CD4-positive, CD25-positive, alpha-beta regulatory T cell (primary cell): ENCODE results near the gene AOAH. TPM values are rescaled to one million over a fixed set of nuclear protein-coding genes. Genes with fewer than 3 reads are reported as not detected.

Experiments used
- ATAC-seq, 2 donors: fragments of 150-1000 bp; cut with Tn5 transposase; one replicate each; pipeline ENCODE4 v1.10.0; 2021; ENCODE audit warnings: low read depth in 2 of 2, moderate number of reproducible peaks in 2 of 2, moderate library complexity in 1 of 2
- DNase-seq, 3 donors: peaks; one replicate each; pipeline versions ENCODE4 v3.0.0 to v3.0.0-alpha.2; 2012 to 2022; ENCODE audit warnings: mixed read lengths in 1 of 3
- H3K27ac ChIP-seq: one replicate; pipeline ENCODE4 v1.7.0; 2013; ENCODE audit warnings: mild to moderate bottlenecking, low read length; ENCODE audit not compliant: insufficient read depth, poor library complexity, severe bottlenecking
- H3K27me3 ChIP-seq: one replicate; pipeline ENCODE4 v1.7.0; 2013; ENCODE audit warnings: low read length; ENCODE audit not compliant: control insufficient read depth, insufficient read depth
- H3K36me3 ChIP-seq: one replicate; pipeline ENCODE4 v1.7.0; 2013; ENCODE audit warnings: mild to moderate bottlenecking, low read length, moderate library complexity; ENCODE audit not compliant: control insufficient read depth, insufficient read depth
- H3K4me1 ChIP-seq: 2 replicates; pipeline ENCODE4 v1.7.0; 2013; ENCODE audit warnings: mild to moderate bottlenecking, low read length; ENCODE audit not compliant: insufficient read depth, control insufficient read depth, poor library complexity, severe bottlenecking
- H3K4me3 ChIP-seq: one replicate; pipeline ENCODE4 v1.7.0; 2013; ENCODE audit warnings: low read depth, mild to moderate bottlenecking, low read length, moderate library complexity
- H3K9me3 ChIP-seq, 2 experiments: 1 replicate in 1 of 2; 2 replicates in 1 of 2; pipeline ENCODE4 v1.7.0; 2013; ENCODE audit warnings: low read length in 2 of 2, mild to moderate bottlenecking in 1 of 2, moderate library complexity in 1 of 2; ENCODE audit not compliant: control insufficient read depth in 2 of 2
- H3K27ac Mint-ChIP-seq, 3 donors: one replicate each; pipeline ENCODE4 v1.8.0; 2020 to 2022; ENCODE audit warnings: mild to moderate bottlenecking in 3 of 3, mixed read lengths in 3 of 3, moderate library complexity in 2 of 3
- H3K27me3 Mint-ChIP-seq: one replicate; pipeline ENCODE4 v1.8.0; 2022; ENCODE audit warnings: mild to moderate bottlenecking, mixed read lengths
- H3K36me3 Mint-ChIP-seq: one replicate; pipeline ENCODE4 v1.8.0; 2020; ENCODE audit warnings: mixed read lengths
- H3K4me1 Mint-ChIP-seq, 4 donors: one replicate each; pipeline ENCODE4 v1.8.0; 2020 to 2022; ENCODE audit warnings: mixed read lengths in 4 of 4, mild to moderate bottlenecking in 1 of 4
- H3K4me3 Mint-ChIP-seq, 4 donors: one replicate each; pipeline ENCODE4 v1.8.0; 2020 to 2022; ENCODE audit warnings: mild to moderate bottlenecking in 4 of 4, mixed read lengths in 4 of 4, moderate library complexity in 3 of 4
- H3K9me3 Mint-ChIP-seq, 7 donors: one replicate each; pipeline ENCODE4 v1.8.0; 2020 to 2022; ENCODE audit warnings: mixed read lengths in 7 of 7, mild to moderate bottlenecking in 3 of 7, moderate library complexity in 2 of 7
- polyA plus RNA-seq, 4 donors: library from polyadenylated mRNA; unstranded; fragments of 300-500 nt; fragmentation: Illumina TruSeq; gene quantifications; one replicate each; pipeline ENCODE4 v1.2.3, GENCODE V29; 2021
- total RNA-seq: library from RNA; stranded (reverse); gene quantifications from one replicate; pipeline ENCODE4 v1.2.3, GENCODE V29; 2022

Gene AOAH
- total and polyA plus RNA-seq, 5 donors from 2014 or later = 0.46 to 5.7 (median 1.5) TPM

DNA sequence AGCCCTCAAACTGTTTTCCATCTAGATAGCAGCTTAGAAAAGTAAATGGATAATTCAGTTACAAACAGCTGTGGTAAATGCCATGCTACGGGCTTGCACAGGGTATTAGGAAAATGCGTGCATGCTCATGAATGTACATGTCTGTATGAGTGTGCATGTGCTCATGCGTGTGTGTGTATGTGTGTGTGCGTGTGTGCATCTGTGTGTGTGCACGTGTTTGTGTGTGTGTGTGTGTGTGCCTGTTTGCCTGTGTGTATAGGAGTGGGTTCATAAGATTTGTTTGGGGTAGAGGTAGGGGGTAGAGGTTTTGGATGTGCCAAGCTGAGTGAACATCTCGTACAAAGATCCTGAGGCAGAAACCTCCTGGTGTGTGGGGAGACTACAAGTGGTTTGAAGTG lies 52.9 kb downstream of the AOAH start:
- H3K36me3 ChIP-seq = no peaks in the 10 kb centered on the region
- no peaks in the 10 kb centered on the region for H3K4me1 ChIP-seq
- no peak overlapping the region for H3K27ac ChIP-seq
- Mint-ChIP-seq H3K9me3 (no peaks in the 10 kb centered on the region), H3K36me3 (no peaks in the 10 kb centered on the region), H3K27me3 (peaks cover 4% of the 10 kb centered on the region), H3K4me3 (no peak overlapping the region), H3K27ac (peak overlapping the region in 1 of 3 donors; percentile 77), H3K4me1 (peaks cover 3 to 5% (median 4%) of the 10 kb centered on the region in 4 donors)
- no peaks in the 10 kb centered on the region for H3K9me3 ChIP-seq
- DNase-seq (no peak), ATAC-seq (no peak)
- no peak overlapping the region for H3K4me3 ChIP-seq
- peaks cover 1% of the 10 kb centered on the region for H3K27me3 ChIP-seq

GRCh38 chr7:36670585-36671431 lies 53.5 kb downstream of the AOAH start:
- Mint-ChIP-seq H3K4me1 (peaks cover 3 to 5% (median 4%) of the 10 kb centered on the region in 4 donors), H3K4me3 (no peak overlapping the region), H3K36me3 (no peaks in the 10 kb centered on the region), H3K9me3 (peaks cover 0 to 2% (median 0%) of the 10 kb centered on the region in 7 donors), H3K27me3 (peaks cover 4% of the 10 kb centered on the region), H3K27ac (peak overlapping the region in 2 of 3 donors; percentile 45 to 74)
- H3K9me3 ChIP-seq = no peaks in the 10 kb centered on the region
- peaks cover 1% of the 10 kb centered on the region for H3K27me3 ChIP-seq
- ATAC-seq (peak; percentile 69 to 74), DNase-seq (peak; percentile 45 to 73 (median 65))
- no peak overlapping the region for H3K27ac ChIP-seq
- no peaks in the 10 kb centered on the region for H3K36me3 ChIP-seq
- H3K4me3 ChIP-seq = no peak overlapping the region
- H3K4me1 ChIP-seq = no peaks in the 10 kb centered on the region

GRCh38 chr7:36668750-36669149 lies 55.5 kb downstream of the AOAH start:
- Histone ChIP-seq H3K27ac (no peak overlapping the region), H3K27me3 (no peaks in the 10 kb centered on the region), H3K36me3 (no peaks in the 10 kb centered on the region), H3K4me3 (no peak overlapping the region), H3K4me1 (no peaks in the 10 kb centered on the region), H3K9me3 (no peaks in the 10 kb centered on the region)
- Mint-ChIP-seq H3K4me1 (peaks cover 3 to 5% (median 4%) of the 10 kb centered on the region in 4 donors), H3K27ac (no peak overlapping the region), H3K27me3 (peaks cover 9% of the 10 kb centered on the region), H3K4me3 (no peak overlapping the region), H3K9me3 (peaks cover 0 to 5% (median 0%) of the 10 kb centered on the region in 7 donors), H3K36me3 (no peaks in the 10 kb centered on the region)
- ATAC-seq (no peak), DNase-seq (no peak)

DNA sequence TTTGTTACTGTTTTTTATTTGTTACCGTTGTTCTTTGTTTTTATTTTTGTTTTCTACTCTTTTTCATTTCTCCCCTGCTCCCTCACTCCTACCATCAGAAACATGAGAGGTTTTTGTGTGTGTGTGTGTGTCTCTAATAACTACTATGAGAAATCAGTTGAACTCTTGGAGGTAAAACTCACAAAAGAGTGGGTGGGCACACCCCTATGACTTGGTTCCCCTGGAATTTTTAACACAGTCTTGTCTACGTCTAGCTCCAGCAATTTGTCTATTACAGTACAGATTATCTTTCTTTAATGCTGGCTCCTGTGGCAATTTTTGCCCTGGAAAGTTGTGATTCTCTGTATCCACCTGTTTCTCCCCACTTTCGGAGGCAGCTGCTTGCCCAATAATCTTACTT lies 56.2 kb downstream of the AOAH start:
- H3K27ac Mint-ChIP-seq = no peak overlapping the region
- H3K4me1 Mint-ChIP-seq = peaks cover 3 to 5% (median 4%) of the 10 kb centered on the region in 4 donors
- DNase-seq = no peak
- Histone ChIP-seq H3K27me3 (no peaks in the 10 kb centered on the region), H3K36me3 (no peaks in the 10 kb centered on the region), H3K4me1 (no peaks in the 10 kb centered on the region), H3K4me3 (no peak overlapping the region), H3K27ac (no peak overlapping the region), H3K9me3 (no peaks in the 10 kb centered on the region)
- H3K36me3 Mint-ChIP-seq = no peaks in the 10 kb centered on the region
- H3K27me3 Mint-ChIP-seq = peaks cover 9% of the 10 kb centered on the region
- ATAC-seq = no peak
- H3K4me3 Mint-ChIP-seq = no peak overlapping the region
- H3K9me3 Mint-ChIP-seq = peaks cover 0 to 5% (median 0%) of the 10 kb centered on the region in 7 donors

GRCh38 chr7:36667007-36667745 lies 57.1 kb downstream of the AOAH start:
- H3K27me3 Mint-ChIP-seq = peaks cover 9% of the 10 kb centered on the region
- Histone ChIP-seq H3K4me1 (no peaks in the 10 kb centered on the region), H3K27me3 (no peaks in the 10 kb centered on the region), H3K9me3 (no peaks in the 10 kb centered on the region), H3K4me3 (no peak overlapping the region), H3K27ac (no peak overlapping the region), H3K36me3 (no peaks in the 10 kb centered on the region)
- H3K4me3 Mint-ChIP-seq = no peak overlapping the region
- H3K36me3 Mint-ChIP-seq = no peaks in the 10 kb centered on the region
- DNase-seq (no peak), ATAC-seq (no peak)
- no peak overlapping the region for H3K27ac Mint-ChIP-seq
- peaks cover 3 to 5% (median 4%) of the 10 kb centered on the region in 4 donors for H3K4me1 Mint-ChIP-seq
- peaks cover 0 to 5% (median 0%) of the 10 kb centered on the region in 7 donors for H3K9me3 Mint-ChIP-seq

DNA sequence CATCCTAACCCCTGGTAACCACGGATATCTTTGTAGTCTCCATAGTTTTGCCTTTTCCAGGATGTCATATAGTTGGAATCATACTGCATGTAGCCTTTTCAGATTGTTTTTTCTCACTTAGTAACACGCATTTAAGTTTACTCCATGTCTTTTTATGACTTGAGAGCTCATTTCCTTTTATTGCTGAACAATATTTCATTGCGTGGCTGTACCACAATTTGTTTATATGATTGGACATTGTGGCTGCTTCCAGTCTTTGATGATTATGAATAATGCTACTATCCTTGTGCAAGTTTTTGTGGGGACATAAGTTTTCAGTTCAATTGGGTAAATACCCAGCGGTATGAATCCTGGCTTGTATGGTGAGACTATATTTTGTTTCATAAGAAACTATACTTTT lies 60.8 kb downstream of the AOAH start:
- ATAC-seq (no peak), DNase-seq (no peak)
- peaks cover 0 to 4% (median 0%) of the 10 kb centered on the region in 4 donors for H3K4me1 Mint-ChIP-seq
- Histone ChIP-seq H3K27me3 (no peaks in the 10 kb centered on the region), H3K36me3 (no peaks in the 10 kb centered on the region), H3K4me3 (no peak overlapping the region), H3K27ac (no peak overlapping the region), H3K4me1 (no peaks in the 10 kb centered on the region), H3K9me3 (no peaks in the 10 kb centered on the region)
- no peaks in the 10 kb centered on the region for H3K36me3 Mint-ChIP-seq
- peaks cover 0 to 5% (median 0%) of the 10 kb centered on the region in 7 donors for H3K9me3 Mint-ChIP-seq
- no peak overlapping the region for H3K4me3 Mint-ChIP-seq
- H3K27ac Mint-ChIP-seq = no peak overlapping the region
- H3K27me3 Mint-ChIP-seq = peaks cover 6% of the 10 kb centered on the region

- Mint-ChIP-seq H3K4me3 (no peak overlapping the region), H3K9me3 (peaks cover 0 to 5% (median 0%) of the 10 kb centered on the region in 7 donors), H3K27ac (peak overlapping the region in 2 of 3 donors; percentile 47 to 78), H3K27me3 (peaks cover 6% of the 10 kb centered on the region), H3K4me1 (peaks cover 0 to 4% (median 0%) of the 10 kb centered on the region in 4 donors), H3K36me3 (no peaks in the 10 kb centered on the region)
- Histone ChIP-seq H3K36me3 (no peaks in the 10 kb centered on the region), H3K4me1 (no peaks in the 10 kb centered on the region), H3K4me3 (no peak overlapping the region), H3K27me3 (no peaks in the 10 kb centered on the region), H3K27ac (no peak overlapping the region), H3K9me3 (no peaks in the 10 kb centered on the region)
- ATAC-seq = no peak
- no peak for DNase-seq
These were observed 63.0 kb downstream of the AOAH start for GRCh38 chr7:36661135-36661840.
